Measurements from ENCODE around the gene SKOR1.
A peak's percentile ranks its signal among the peaks of the same experiment; 100 is the strongest.

SKOR1 gene

GRCh38 chr15:67808821-67809220 lies 16.5 kb upstream of the SKOR1 start:
- peaks cover 14% of the 10 kb centered on the region; the same call in 1 of the 2 replicates for H3K4me1 ChIP-seq (ENCODE audit: insufficient read depth, low read length)
- H3K4me3 ChIP-seq (ENCODE audit: low read length), result no peak overlapping the region
- no peaks in the 10 kb centered on the region for H3K9me3 ChIP-seq (ENCODE audit: insufficient read depth, low read depth, low read length)
- no peaks in the 10 kb centered on the region for H3K27me3 ChIP-seq (ENCODE audit: insufficient read depth, low read length)
- no peaks in the 10 kb centered on the region for H3K36me3 ChIP-seq (ENCODE audit: insufficient read depth, low read depth, low read length)
- H3K9ac ChIP-seq (ENCODE audit: low read depth, low read length), result no peak overlapping the region
- no peak overlapping the region for H3K27ac ChIP-seq (ENCODE audit: low read length)

- Histone ChIP-seq H3K27ac (ENCODE audit: low read length) (no peak overlapping the region), H3K9me3 (ENCODE audit: insufficient read depth, low read depth, low read length) (no peaks in the 10 kb centered on the region), H3K9ac (ENCODE audit: low read depth, low read length) (no peak overlapping the region), H3K4me1 (ENCODE audit: insufficient read depth, low read length) (peaks cover 8% of the 10 kb centered on the region; the same call in 1 of the 2 replicates), H3K27me3 (ENCODE audit: insufficient read depth, low read length) (no peaks in the 10 kb centered on the region), H3K36me3 (ENCODE audit: insufficient read depth, low read depth, low read length) (no peaks in the 10 kb centered on the region), H3K4me3 (ENCODE audit: low read length) (no peak overlapping the region)
Observed at GRCh38 chr15:67809441-67809840, 15.9 kb upstream of the SKOR1 start.

- H3K9ac ChIP-seq (ENCODE audit: low read depth, low read length), result no peak overlapping the region
- no peaks in the 10 kb centered on the region for H3K9me3 ChIP-seq (ENCODE audit: insufficient read depth, low read depth, low read length)
- peaks cover 4% of the 10 kb centered on the region; the same call in 1 of the 2 replicates for H3K4me1 ChIP-seq (ENCODE audit: insufficient read depth, low read length)
- H3K27me3 ChIP-seq (ENCODE audit: insufficient read depth, low read length), result no peaks in the 10 kb centered on the region
- no peak overlapping the region for H3K4me3 ChIP-seq (ENCODE audit: low read length)
- no peaks in the 10 kb centered on the region for H3K36me3 ChIP-seq (ENCODE audit: insufficient read depth, low read depth, low read length)
- H3K27ac ChIP-seq (ENCODE audit: low read length), result no peak overlapping the region
Observed at GRCh38 chr15:67809866-67810265, 15.4 kb upstream of the SKOR1 start.

GRCh38 chr15:67812241-67812644 lies 13.1 kb upstream of the SKOR1 start:
- no peak overlapping the region for H3K4me3 ChIP-seq (ENCODE audit: low read length)
- H3K4me1 ChIP-seq (ENCODE audit: insufficient read depth, low read length), result no peaks in the 10 kb centered on the region
- H3K36me3 ChIP-seq (ENCODE audit: insufficient read depth, low read depth, low read length), result no peaks in the 10 kb centered on the region
- H3K27ac ChIP-seq (ENCODE audit: low read length), result no peak overlapping the region
- H3K27me3 ChIP-seq (ENCODE audit: insufficient read depth, low read length), result peaks cover 9% of the 10 kb centered on the region
- H3K9ac ChIP-seq (ENCODE audit: low read depth, low read length), result no peak overlapping the region
- H3K9me3 ChIP-seq (ENCODE audit: insufficient read depth, low read depth, low read length), result peaks cover 3% of the 10 kb centered on the region

GRCh38 chr15:67813104-67813634 lies 12.1 kb upstream of the SKOR1 start:
- Histone ChIP-seq H3K36me3 (ENCODE audit: insufficient read depth, low read depth, low read length) (no peaks in the 10 kb centered on the region), H3K4me1 (ENCODE audit: insufficient read depth, low read length) (no peaks in the 10 kb centered on the region), H3K4me3 (ENCODE audit: low read length) (no peak overlapping the region), H3K9me3 (ENCODE audit: insufficient read depth, low read depth, low read length) (peaks cover 3% of the 10 kb centered on the region), H3K9ac (ENCODE audit: low read depth, low read length) (no peak overlapping the region), H3K27ac (ENCODE audit: low read length) (no peak overlapping the region), H3K27me3 (ENCODE audit: insufficient read depth, low read length) (peaks cover 18% of the 10 kb centered on the region)

GRCh38 chr15:67815036-67815592 lies 10.2 kb upstream of the SKOR1 start:
- H3K4me3 ChIP-seq (ENCODE audit: low read length), result no peak overlapping the region

GRCh38 chr15:67816668-67817067 lies 8.6 kb upstream of the SKOR1 start:
- H3K4me3 ChIP-seq (ENCODE audit: low read length), result no peak overlapping the region
- no peak overlapping the region for H3K27ac ChIP-seq (ENCODE audit: low read length)
- no peak overlapping the region for H3K9ac ChIP-seq (ENCODE audit: low read depth, low read length)
- peaks cover 52% of the 10 kb centered on the region for H3K27me3 ChIP-seq (ENCODE audit: insufficient read depth, low read length)
- peaks cover 3% of the 10 kb centered on the region; the same call in 1 of the 2 replicates for H3K4me1 ChIP-seq (ENCODE audit: insufficient read depth, low read length)
- H3K36me3 ChIP-seq (ENCODE audit: insufficient read depth, low read depth, low read length), result no peaks in the 10 kb centered on the region
- peaks cover 3% of the 10 kb centered on the region for H3K9me3 ChIP-seq (ENCODE audit: insufficient read depth, low read depth, low read length)

More at GRCh38 chr15:67815036-67815592, 10.2 kb upstream of the SKOR1 start:
- Histone ChIP-seq H3K9ac (ENCODE audit: low read depth, low read length) (no peak overlapping the region), H3K36me3 (ENCODE audit: insufficient read depth, low read depth, low read length) (no peaks in the 10 kb centered on the region), H3K9me3 (ENCODE audit: insufficient read depth, low read depth, low read length) (peaks cover 3% of the 10 kb centered on the region), H3K27ac (ENCODE audit: low read length) (no peak overlapping the region), H3K27me3 (ENCODE audit: insufficient read depth, low read length) (peaks cover 37% of the 10 kb centered on the region), H3K4me1 (ENCODE audit: insufficient read depth, low read length) (peaks cover 3% of the 10 kb centered on the region; the same call in 1 of the 2 replicates)

- H3K9me3 ChIP-seq (ENCODE audit: insufficient read depth, low read depth, low read length), result peaks cover 3% of the 10 kb centered on the region
- no peaks in the 10 kb centered on the region for H3K36me3 ChIP-seq (ENCODE audit: insufficient read depth, low read depth, low read length)
- H3K4me3 ChIP-seq (ENCODE audit: low read length), result no peak overlapping the region
- no peak overlapping the region for H3K27ac ChIP-seq (ENCODE audit: low read length)
- H3K4me1 ChIP-seq (ENCODE audit: insufficient read depth, low read length), result peaks cover 7% of the 10 kb centered on the region; the same call in 1 of the 2 replicates
- H3K27me3 ChIP-seq (ENCODE audit: insufficient read depth, low read length), result peaks cover 70% of the 10 kb centered on the region
- H3K9ac ChIP-seq (ENCODE audit: low read depth, low read length), result no peak overlapping the region
Observed at GRCh38 chr15:67818464-67818863, 6.8 kb upstream of the SKOR1 start.

GRCh38 chr15:67819636-67820035 lies 5.7 kb upstream of the SKOR1 start:
- Histone ChIP-seq H3K9ac (ENCODE audit: low read depth, low read length) (no peak overlapping the region), H3K27ac (ENCODE audit: low read length) (no peak overlapping the region), H3K4me1 (ENCODE audit: insufficient read depth, low read length) (peaks cover 7% of the 10 kb centered on the region; the same call in 1 of the 2 replicates), H3K36me3 (ENCODE audit: insufficient read depth, low read depth, low read length) (no peaks in the 10 kb centered on the region), H3K4me3 (ENCODE audit: low read length) (peak overlapping the region; percentile 25; the same call in 1 of the 2 replicates), H3K27me3 (ENCODE audit: insufficient read depth, low read length) (peaks cover 82% of the 10 kb centered on the region), H3K9me3 (ENCODE audit: insufficient read depth, low read depth, low read length) (peaks cover 3% of the 10 kb centered on the region)

GRCh38 chr15:67820122-67820991 lies 5.0 kb upstream of the SKOR1 start:
- Histone ChIP-seq H3K9ac (ENCODE audit: low read depth, low read length) (no peak overlapping the region), H3K4me3 (ENCODE audit: low read length) (peak overlapping the region; percentile 25; the same call in 1 of the 2 replicates), H3K36me3 (ENCODE audit: insufficient read depth, low read depth, low read length) (no peaks in the 10 kb centered on the region), H3K27me3 (ENCODE audit: insufficient read depth, low read length) (peaks cover 89% of the 10 kb centered on the region), H3K27ac (ENCODE audit: low read length) (no peak overlapping the region), H3K9me3 (ENCODE audit: insufficient read depth, low read depth, low read length) (peaks cover 3% of the 10 kb centered on the region), H3K4me1 (ENCODE audit: insufficient read depth, low read length) (peaks cover 10% of the 10 kb centered on the region; the same call in 1 of the 2 replicates)

GRCh38 chr15:67820992-67821783 lies 4.1 kb upstream of the SKOR1 start:
- H3K27me3 ChIP-seq (ENCODE audit: insufficient read depth, low read length), result peaks cover 98% of the 10 kb centered on the region
- H3K4me1 ChIP-seq (ENCODE audit: insufficient read depth, low read length), result peaks cover 10% of the 10 kb centered on the region; the same call in 1 of the 2 replicates
- no peak overlapping the region; the same call in 1 of the 2 replicates for H3K4me3 ChIP-seq (ENCODE audit: low read length)
- H3K9ac ChIP-seq (ENCODE audit: low read depth, low read length), result no peak overlapping the region
- H3K27ac ChIP-seq (ENCODE audit: low read length), result no peak overlapping the region
- H3K36me3 ChIP-seq (ENCODE audit: insufficient read depth, low read depth, low read length), result no peaks in the 10 kb centered on the region
- peaks cover 3% of the 10 kb centered on the region; the same call in 1 of the 2 replicates for H3K9me3 ChIP-seq (ENCODE audit: insufficient read depth, low read depth, low read length)

Measured in iPS-20b (cell line).